CD8-positive, alpha-beta memory T cell (primary cell): Measurements from ENCODE around the gene R3HDML. TPM values are rescaled to one million over a fixed set of nuclear protein-coding genes. Genes with fewer than 3 reads are reported as not detected.

Experiments used
- CTCF ChIA-PET: fragments of 350-600 bp; sonication (Branson Sonifier 250); formaldehyde crosslinking; loops from one replicate; lab custom pipeline; 2021; ENCODE audit warnings: antibody characterized with exemption; lab: Charles Lee
- POLR2A ChIA-PET: fragments of 350-600 bp; sonication (Branson Sonifier 250); formaldehyde crosslinking; loops from one replicate; lab custom pipeline; 2021; ENCODE audit warnings: antibody characterized with exemption; lab: Charles Lee
- DNase-seq, 5 donors: peaks; one replicate each; pipeline versions ENCODE4 v3.0.0 to v3.0.0-alpha.2; 2020 to 2022; ENCODE audit warnings: mixed read lengths in 1 of 5
- H3K27ac ChIP-seq: one replicate; pipeline ENCODE4 v1.7.0; 2013; ENCODE audit warnings: low read depth, mild to moderate bottlenecking, low read length, moderate library complexity
- H3K27me3 ChIP-seq: 2 replicates; pipeline ENCODE4 v1.7.0; 2013; ENCODE audit warnings: low read length, mild to moderate bottlenecking; ENCODE audit not compliant: insufficient read depth, poor library complexity, severe bottlenecking
- H3K36me3 ChIP-seq: 2 replicates; pipeline ENCODE4 v1.7.0; 2013; ENCODE audit warnings: mild to moderate bottlenecking, low read length, moderate library complexity; ENCODE audit not compliant: insufficient read depth
- H3K4me1 ChIP-seq: 2 replicates; pipeline ENCODE4 v1.7.0; 2013; ENCODE audit warnings: mild to moderate bottlenecking, low read length, moderate library complexity; ENCODE audit not compliant: insufficient read depth
- H3K4me3 ChIP-seq: 2 replicates; pipeline ENCODE4 v1.7.0; 2013; ENCODE audit warnings: mild to moderate bottlenecking, low read length
- H3K9me3 ChIP-seq: 2 replicates; pipeline ENCODE4 v1.7.0; 2013; ENCODE audit warnings: mild to moderate bottlenecking, low read length
- H3K27ac Mint-ChIP-seq, 8 donors: one replicate each; pipeline ENCODE4 v1.8.0; 2020 to 2021; ENCODE audit warnings: mixed read lengths in 8 of 8, mild to moderate bottlenecking in 6 of 8, inconsistent platforms in 3 of 8, moderate library complexity in 3 of 8
- H3K27me3 Mint-ChIP-seq, 2 donors: one replicate each; pipeline ENCODE4 v1.8.0; 2020 to 2021; ENCODE audit warnings: mixed read lengths in 2 of 2, mild to moderate bottlenecking in 1 of 2, moderate library complexity in 1 of 2
- H3K36me3 Mint-ChIP-seq, 3 donors: one replicate each; pipeline ENCODE4 v1.8.0; 2020 to 2021; ENCODE audit warnings: mixed read lengths in 3 of 3, inconsistent platforms in 1 of 3, mild to moderate bottlenecking in 1 of 3
- H3K4me1 Mint-ChIP-seq, 3 donors: one replicate each; pipeline ENCODE4 v1.8.0; 2020 to 2021; ENCODE audit warnings: mixed read lengths in 3 of 3, inconsistent platforms in 1 of 3, mild to moderate bottlenecking in 1 of 3
- H3K4me3 Mint-ChIP-seq, 7 donors: one replicate each; pipeline ENCODE4 v1.8.0; 2020 to 2021; ENCODE audit warnings: mixed read lengths in 7 of 7, mild to moderate bottlenecking in 6 of 7, moderate library complexity in 4 of 7, inconsistent platforms in 2 of 7
- H3K9me3 Mint-ChIP-seq, 5 donors: one replicate each; pipeline ENCODE4 v1.8.0; 2020 to 2022; ENCODE audit warnings: mixed read lengths in 5 of 5, mild to moderate bottlenecking in 3 of 5, moderate library complexity in 2 of 5, inconsistent platforms in 1 of 5
- polyA plus RNA-seq: library from polyadenylated mRNA; unstranded; fragments of 300-500 nt; fragmentation: Illumina TruSeq; gene quantifications from one replicate; pipeline ENCODE4 v1.2.3, GENCODE V29; 2021
- total RNA-seq, 2 experiments: library from RNA; stranded (reverse); gene quantifications; one replicate each; pipeline ENCODE4 v1.2.3, GENCODE V29; 2021

Gene R3HDML
- total and polyA plus RNA-seq, 3 experiments from 2014 or later = not detected

DNA sequence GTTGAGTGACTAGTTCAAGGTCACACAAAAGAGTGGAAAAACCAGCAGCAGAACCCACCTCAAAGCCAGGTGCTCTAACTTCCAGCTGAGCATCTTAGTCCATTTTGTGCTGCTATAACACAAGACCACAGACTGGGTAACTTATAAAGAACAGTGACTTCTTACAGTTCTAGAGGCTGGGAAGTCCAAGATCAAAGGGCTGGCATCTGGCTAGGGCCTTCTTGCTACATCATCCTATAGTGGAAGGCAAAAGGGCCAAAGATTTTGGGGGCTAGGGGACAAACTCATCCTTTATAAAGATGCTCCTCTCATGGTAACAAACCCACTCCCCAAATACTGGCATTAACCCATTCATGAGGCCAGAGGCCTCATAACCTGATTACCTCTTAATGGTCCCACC, 35.6 kb upstream of the R3HDML start:
- Mint-ChIP-seq H3K36me3 (peaks cover 0 to 14% (median 12%) of the 10 kb centered on the region in 3 donors), H3K27ac (no peak overlapping the region), H3K4me3 (no peak overlapping the region), H3K4me1 (peaks cover 0 to 6% (median 2%) of the 10 kb centered on the region in 3 donors), H3K9me3 (no peaks in the 10 kb centered on the region), H3K27me3 (no peaks in the 10 kb centered on the region)
- POLR2A ChIA-PET = no interaction called here
- no peaks in the 10 kb centered on the region for H3K36me3 ChIP-seq
- H3K4me1 ChIP-seq = no peaks in the 10 kb centered on the region
- no peaks in the 10 kb centered on the region for H3K9me3 ChIP-seq
- no peak for DNase-seq
- H3K27ac ChIP-seq = no peak overlapping the region
- H3K27me3 ChIP-seq = no peaks in the 10 kb centered on the region
- CTCF ChIA-PET = interaction anchor here (3.8 kb wide), 1 partner anchor 10 kb away, joined by 21 read pairs; the partner anchor contains the start of gene FITM2
- no peak overlapping the region for H3K4me3 ChIP-seq

DNA sequence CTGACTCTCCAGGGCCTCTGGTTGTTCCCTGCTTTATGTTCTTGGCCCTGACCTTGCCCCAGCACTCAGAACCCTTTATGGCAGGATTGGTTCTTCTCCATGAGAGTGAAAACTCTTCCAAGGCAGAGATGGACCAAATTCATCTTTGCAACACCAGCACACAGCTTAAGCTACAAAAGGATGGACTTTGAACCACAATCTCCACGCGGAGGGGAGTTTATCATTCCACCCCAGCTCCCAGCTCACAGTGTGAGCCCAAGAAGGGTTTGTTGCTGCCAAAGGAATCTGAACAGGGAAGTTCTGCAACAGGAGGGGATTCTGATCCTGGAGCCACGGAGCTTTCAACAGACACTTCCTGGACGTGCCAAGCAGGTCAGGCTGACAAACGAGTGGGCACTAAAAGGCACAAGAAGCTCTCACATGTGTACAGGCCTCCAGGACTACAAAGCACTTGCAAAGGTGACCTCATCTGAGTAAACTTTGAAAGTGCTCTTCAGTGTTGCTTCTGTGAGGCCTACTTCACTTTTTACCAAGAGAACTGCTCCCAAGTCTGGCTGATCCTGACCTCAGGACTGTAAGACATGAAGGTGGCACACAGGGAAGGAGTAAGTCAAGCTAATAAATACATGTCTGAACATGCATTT, 34.7 kb upstream of the R3HDML start:
- H3K9me3 Mint-ChIP-seq = no peaks in the 10 kb centered on the region
- H3K4me3 ChIP-seq = no peak overlapping the region

DNA sequence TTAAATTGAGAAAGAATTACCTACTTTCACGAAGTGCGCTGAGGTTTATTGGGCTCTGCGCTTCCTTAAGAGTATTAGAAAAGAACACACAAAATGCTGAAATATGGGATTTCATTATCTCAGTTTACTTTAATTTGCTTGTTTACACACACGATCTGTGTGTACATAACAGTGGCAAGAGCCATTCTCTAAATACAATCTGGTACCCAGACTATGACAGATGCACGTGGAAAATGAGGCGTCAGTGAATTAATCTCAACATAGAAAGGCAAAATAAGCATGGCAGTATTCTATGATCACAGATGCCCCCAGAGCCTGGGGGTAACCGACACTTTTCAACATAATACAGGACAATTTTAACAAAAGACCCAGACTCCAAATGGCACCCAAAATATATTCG, 34.1 kb upstream of the R3HDML start:
- no peaks in the 10 kb centered on the region for H3K27me3 ChIP-seq
- POLR2A ChIA-PET = no interaction called here
- H3K4me1 ChIP-seq = no peaks in the 10 kb centered on the region
- no peaks in the 10 kb centered on the region for H3K27me3 Mint-ChIP-seq
- CTCF ChIA-PET = interaction anchor here (3.8 kb wide), 1 partner anchor 9 kb away, joined by 21 read pairs; the partner anchor contains the start of gene FITM2
- H3K4me1 Mint-ChIP-seq = peaks cover 3 to 12% (median 9%) of the 10 kb centered on the region in 3 donors
- H3K27ac ChIP-seq = no peak overlapping the region
- DNase-seq = no peak
- peaks cover 5% of the 10 kb centered on the region for H3K36me3 ChIP-seq
- H3K36me3 Mint-ChIP-seq = peaks cover 0 to 21% (median 15%) of the 10 kb centered on the region in 3 donors
- H3K9me3 ChIP-seq = no peaks in the 10 kb centered on the region
- H3K27ac Mint-ChIP-seq = no peak overlapping the region
- no peak overlapping the region for H3K4me3 Mint-ChIP-seq
- no peaks in the 10 kb centered on the region for H3K9me3 Mint-ChIP-seq
- no peak overlapping the region for H3K4me3 ChIP-seq

More for the DNA sequence above, 34.7 kb upstream of the R3HDML start:
- Mint-ChIP-seq H3K27ac (no peak overlapping the region), H3K36me3 (peaks cover 0 to 21% (median 15%) of the 10 kb centered on the region in 3 donors), H3K27me3 (no peaks in the 10 kb centered on the region), H3K4me3 (no peak overlapping the region), H3K4me1 (peaks cover 3 to 12% (median 9%) of the 10 kb centered on the region in 3 donors)
- ChIA-PET POLR2A (no interaction called here), CTCF (interaction anchor here (3.8 kb wide), 1 partner anchor 9 kb away, joined by 21 read pairs; the partner anchor contains the start of gene FITM2)
- no peaks in the 10 kb centered on the region for H3K4me1 ChIP-seq
- no peak overlapping the region for H3K27ac ChIP-seq
- no peaks in the 10 kb centered on the region for H3K27me3 ChIP-seq
- H3K36me3 ChIP-seq = peaks cover 5% of the 10 kb centered on the region
- DNase-seq = no peak
- no peaks in the 10 kb centered on the region for H3K9me3 ChIP-seq

DNA sequence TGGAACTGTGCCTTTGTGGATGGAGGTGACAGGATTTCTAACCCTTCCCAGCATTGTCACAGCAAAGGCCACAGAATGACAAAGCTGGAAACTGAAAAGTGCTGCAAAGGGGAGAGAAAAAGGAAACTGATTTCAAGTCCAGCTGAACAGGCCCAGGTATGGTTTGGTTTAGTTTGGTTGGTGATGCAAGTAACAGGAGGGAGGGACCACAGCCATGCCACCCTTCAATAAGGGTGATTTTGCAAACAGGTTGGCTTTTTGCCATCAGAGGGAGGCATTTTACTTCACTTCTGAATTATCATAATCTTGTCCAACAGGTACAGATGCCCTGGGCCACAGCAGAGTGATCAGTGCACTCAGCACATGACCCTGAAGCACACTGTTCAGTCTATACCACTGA, 32.5 kb upstream of the R3HDML start:
- no peak for DNase-seq
- Mint-ChIP-seq H3K4me3 (no peak overlapping the region), H3K4me1 (peaks cover 6 to 19% (median 9%) of the 10 kb centered on the region in 3 donors), H3K27me3 (no peaks in the 10 kb centered on the region), H3K27ac (no peak overlapping the region), H3K9me3 (no peaks in the 10 kb centered on the region), H3K36me3 (peaks cover 0 to 21% (median 15%) of the 10 kb centered on the region in 3 donors)
- H3K4me1 ChIP-seq = peaks cover 2% of the 10 kb centered on the region
- H3K36me3 ChIP-seq = peaks cover 5% of the 10 kb centered on the region
- POLR2A ChIA-PET = no interaction called here
- no peaks in the 10 kb centered on the region for H3K27me3 ChIP-seq
- H3K4me3 ChIP-seq = no peak overlapping the region
- no peak overlapping the region for H3K27ac ChIP-seq
- H3K9me3 ChIP-seq = no peaks in the 10 kb centered on the region
- CTCF ChIA-PET = no interaction called here

DNA sequence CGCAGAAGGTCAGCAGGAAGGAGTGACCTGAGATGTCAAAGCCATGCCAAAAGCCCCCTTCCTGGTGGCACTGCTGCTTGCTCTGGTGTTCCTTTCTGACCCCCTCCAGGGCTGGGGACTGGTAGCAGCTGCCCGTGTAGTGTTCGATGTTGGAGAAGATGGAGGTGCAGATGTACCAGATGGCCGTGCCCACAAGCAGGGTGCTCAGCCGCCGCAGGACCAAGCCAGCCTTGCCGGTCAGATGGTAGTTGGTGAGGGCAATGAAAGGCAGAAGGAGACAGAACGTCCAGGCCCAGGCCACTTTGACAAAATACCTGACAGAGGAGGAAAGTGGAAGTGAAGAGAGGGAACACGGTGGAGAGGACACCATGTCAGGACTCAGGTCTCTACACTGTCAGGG, 29.9 kb upstream of the R3HDML start:
- Mint-ChIP-seq H3K9me3 (no peaks in the 10 kb centered on the region), H3K4me1 (peaks cover 26 to 39% (median 26%) of the 10 kb centered on the region in 3 donors), H3K27ac (peak overlapping the region in 1 of 8 donors; percentile 56), H3K27me3 (peaks cover 0 to 4% of the 10 kb centered on the region in 2 donors), H3K4me3 (peak overlapping the region in 1 of 7 donors; percentile 41), H3K36me3 (peaks cover 0 to 26% (median 9%) of the 10 kb centered on the region in 3 donors)
- no peak for DNase-seq
- Histone ChIP-seq H3K4me1 (peaks cover 14% of the 10 kb centered on the region), H3K27me3 (no peaks in the 10 kb centered on the region), H3K27ac (no peak overlapping the region), H3K36me3 (peaks cover 5% of the 10 kb centered on the region), H3K4me3 (no peak overlapping the region), H3K9me3 (no peaks in the 10 kb centered on the region)
- ChIA-PET CTCF (interaction anchor here (1.3 kb wide), 1 partner anchor 11 kb away, joined by 3 read pairs; no protein-coding TSS in a partner anchor), POLR2A (no interaction called here)

DNA sequence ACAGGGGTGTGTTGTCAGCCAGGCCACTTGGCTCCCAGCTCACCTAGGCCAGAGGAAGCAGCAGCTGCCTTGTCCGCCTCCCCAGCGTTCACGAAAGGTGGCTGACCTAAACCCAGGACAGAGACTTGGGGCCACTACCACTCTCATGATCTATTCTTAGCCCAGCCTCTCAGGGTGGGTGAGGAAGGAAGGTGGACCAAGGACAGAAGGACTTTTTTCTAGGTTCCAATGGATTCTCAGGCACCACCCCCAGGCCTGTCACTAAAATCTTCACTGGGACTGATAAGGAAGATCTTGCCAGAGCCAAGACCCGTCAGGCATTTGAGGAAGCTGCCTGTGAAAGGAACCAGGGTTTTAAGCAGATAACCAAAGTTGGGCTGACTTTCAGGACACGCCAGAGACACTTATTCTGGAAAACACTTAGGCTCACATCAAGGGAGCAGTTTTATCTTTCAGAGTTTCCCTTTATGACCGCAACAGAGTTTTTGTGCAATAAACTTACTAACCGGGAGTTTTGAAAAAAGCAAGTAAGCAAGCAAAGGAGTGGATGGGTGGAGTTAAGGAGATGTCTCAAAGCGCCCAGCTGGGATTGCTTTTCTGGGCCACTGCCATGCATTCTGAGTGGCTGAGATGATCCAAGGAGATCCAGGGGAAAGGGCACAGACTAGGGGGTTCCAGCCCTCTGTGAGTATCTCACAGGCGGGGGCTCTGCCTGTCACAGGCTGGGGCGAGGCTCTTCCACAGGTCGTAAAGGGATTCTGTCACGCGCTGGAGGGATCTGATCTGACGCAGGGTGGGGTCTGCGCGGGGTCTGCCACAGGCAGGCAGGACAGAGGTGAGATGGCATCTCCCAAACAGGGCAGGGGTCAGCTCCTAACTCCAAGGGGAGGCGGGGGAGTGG, 26.8 kb upstream of the R3HDML start:
- peak overlapping the region; percentile 61 for H3K27ac ChIP-seq
- POLR2A ChIA-PET = interaction anchor here (0.6 to 2.0 kb wide), 4 partner anchors 92 to 132 kb away, joined by 3 to 11 read pairs (median 5); no protein-coding TSS in a partner anchor
- H3K4me3 Mint-ChIP-seq = peak overlapping the region; percentile 91 to 97 (median 95)

DNA sequence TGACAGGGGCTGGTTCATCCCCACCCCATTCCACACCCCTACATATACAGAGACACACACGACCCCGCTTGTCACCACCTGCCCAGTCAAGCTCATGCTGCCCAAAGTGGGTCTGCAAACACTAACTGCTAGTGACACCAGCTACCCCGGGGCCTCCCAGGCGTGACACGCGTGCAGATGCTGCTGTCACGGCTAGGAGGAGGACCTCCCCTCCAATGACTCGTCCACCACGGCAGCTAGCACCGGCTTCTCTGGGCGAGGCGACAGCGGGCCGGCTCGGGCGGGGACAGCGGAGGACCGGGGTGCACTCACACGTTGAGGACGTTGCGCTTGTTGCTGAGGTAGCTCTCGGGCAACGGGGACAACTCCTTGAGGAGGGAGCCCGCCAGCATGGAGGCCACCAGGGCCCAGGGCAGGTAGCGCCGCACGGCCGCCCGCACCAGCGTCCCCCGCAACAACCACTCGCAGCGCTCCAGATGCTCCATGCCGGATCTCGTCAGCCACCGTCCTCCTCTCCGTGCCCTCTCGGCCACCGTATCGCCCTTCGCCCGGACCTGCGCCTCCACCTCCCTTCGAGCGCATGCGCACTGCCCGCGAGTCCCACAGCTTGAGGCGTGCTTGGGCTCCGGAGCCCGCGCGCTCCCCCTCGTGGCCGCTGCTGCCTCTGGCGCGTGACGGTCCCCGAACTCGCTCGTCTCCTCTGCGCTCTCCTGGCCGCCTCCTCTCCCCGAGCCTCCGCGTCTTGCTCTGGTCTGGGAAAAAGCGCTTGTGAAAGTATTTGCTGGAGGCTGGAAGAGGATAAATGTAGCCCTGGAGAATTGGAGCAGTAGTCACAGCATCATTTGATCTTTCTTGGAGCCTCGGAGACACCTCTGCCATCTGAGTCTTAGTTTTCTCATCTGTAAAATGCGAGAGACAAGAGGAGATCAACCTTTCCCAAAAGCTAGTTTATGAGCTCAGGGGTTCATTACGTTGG, 25.9 kb upstream of the R3HDML start, which contains the start of gene FITM2:
FITM2 (minus strand) TSS at position 539 of the 976 bp plus-strand sequence; CDS start at position 485, 54 bp downstream.
- ChIA-PET POLR2A (interaction anchor here (0.6 to 2.0 kb wide), 8 partner anchors 92 to 207 kb away, joined by 3 to 11 read pairs (median 5); no protein-coding TSS in a partner anchor), CTCF (interaction anchor here (0.5 to 8.5 kb wide), 35 partner anchors 9 to 582 kb away, joined by 3 to 396 read pairs (median 4); partner anchors contain the start of genes OSER1 and YWHAB)
- Histone ChIP-seq H3K27ac (peak within 1 kb of the TSS; percentile 61), H3K36me3 (peaks cover 5% of the 10 kb centered on the region), H3K4me3 (peak within 1 kb of the TSS; percentile 89), H3K4me1 (peaks cover 14% of the 10 kb centered on the region), H3K9me3 (no peaks in the 10 kb centered on the region), H3K27me3 (no peaks in the 10 kb centered on the region)
- H3K9me3 Mint-ChIP-seq = no peaks in the 10 kb centered on the region
- peak within 1 kb of the TSS; percentile 91 to 97 (median 95) for H3K4me3 Mint-ChIP-seq
- H3K36me3 Mint-ChIP-seq = peaks cover 0 to 16% (median 2%) of the 10 kb centered on the region in 3 donors
- peaks cover 26 to 33% (median 26%) of the 10 kb centered on the region in 3 donors for H3K4me1 Mint-ChIP-seq
- H3K27ac Mint-ChIP-seq = peak within 1 kb of the TSS; percentile 83 to 94 (median 90)
- H3K27me3 Mint-ChIP-seq = peaks cover 0 to 4% of the 10 kb centered on the region in 2 donors
- peak; percentile 97 to 99 (median 98) for DNase-seq

More for the DNA sequence above, 26.8 kb upstream of the R3HDML start:
- peaks cover 5% of the 10 kb centered on the region for H3K36me3 ChIP-seq
- DNase-seq = peak in 1 of 5 donors; percentile 4
- no peaks in the 10 kb centered on the region for H3K9me3 Mint-ChIP-seq
- H3K4me1 ChIP-seq = peaks cover 14% of the 10 kb centered on the region
- H3K9me3 ChIP-seq = no peaks in the 10 kb centered on the region
- peaks cover 0 to 19% (median 2%) of the 10 kb centered on the region in 3 donors for H3K36me3 Mint-ChIP-seq
- CTCF ChIA-PET = interaction anchor here (0.5 to 8.5 kb wide), 23 partner anchors 9 to 576 kb away, joined by 3 to 396 read pairs (median 5); partner anchors contain the start of genes OSER1 and YWHAB
- peaks cover 26 to 35% (median 26%) of the 10 kb centered on the region in 3 donors for H3K4me1 Mint-ChIP-seq
- peak overlapping the region in 7 of 8 donors; percentile 47 to 94 (median 84) for H3K27ac Mint-ChIP-seq
- no peaks in the 10 kb centered on the region for H3K27me3 ChIP-seq
- H3K27me3 Mint-ChIP-seq = peaks cover 0 to 4% of the 10 kb centered on the region in 2 donors
- H3K4me3 ChIP-seq = peak overlapping the region; percentile 89
